ENCODE data around the gene MRC2. TPM values are rescaled to one million over a fixed set of nuclear protein-coding genes. Genes with fewer than 3 reads are reported as not detected.
"Not testable (repeated sequence)": the region's sequence is repeated elsewhere in the genome, so short reads cannot be mapped to it uniquely, and the experiment has no call there.

Gene MRC2
- total RNA-seq, 1 experiment from 2014 or later: 34.3 TPM

DNA sequence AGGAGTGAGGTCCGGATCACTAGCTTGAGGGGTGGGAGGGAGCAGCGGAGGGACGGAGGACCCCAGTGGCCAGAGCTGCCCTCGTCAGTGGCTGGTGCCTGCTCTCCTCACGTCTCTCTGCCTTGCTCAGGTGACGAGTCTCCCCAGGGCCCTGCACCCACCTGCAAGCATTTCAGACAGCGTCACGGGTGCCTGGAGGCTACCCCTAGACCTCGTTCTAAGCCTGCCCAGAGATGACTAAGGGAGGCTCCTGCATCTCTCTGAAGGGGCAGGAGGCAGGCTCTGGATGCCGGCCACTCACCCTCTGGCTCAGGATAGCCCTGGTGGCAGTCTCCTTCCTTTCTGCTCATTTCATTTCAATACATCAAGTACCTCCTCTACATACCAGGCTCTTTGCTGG is 68.8 kb downstream of the MRC2 start:
- BruUV-seq (replicated peaks): no TSS peak
- H3K4me1 ChIP-seq (ENCODE audit: insufficient read depth, low read length, poor library complexity, severe bottlenecking): no peaks in the 10 kb centered on the region
- no peaks in the 10 kb centered on the region for H3K27me3 ChIP-seq (replicated peaks; ENCODE audit: insufficient read depth, low read depth, low read length, poor library complexity)
- POLR2A ChIA-PET (ENCODE audit: low non-redundant PET): no interaction called here
- TF ChIP-seq, protein P1, sequence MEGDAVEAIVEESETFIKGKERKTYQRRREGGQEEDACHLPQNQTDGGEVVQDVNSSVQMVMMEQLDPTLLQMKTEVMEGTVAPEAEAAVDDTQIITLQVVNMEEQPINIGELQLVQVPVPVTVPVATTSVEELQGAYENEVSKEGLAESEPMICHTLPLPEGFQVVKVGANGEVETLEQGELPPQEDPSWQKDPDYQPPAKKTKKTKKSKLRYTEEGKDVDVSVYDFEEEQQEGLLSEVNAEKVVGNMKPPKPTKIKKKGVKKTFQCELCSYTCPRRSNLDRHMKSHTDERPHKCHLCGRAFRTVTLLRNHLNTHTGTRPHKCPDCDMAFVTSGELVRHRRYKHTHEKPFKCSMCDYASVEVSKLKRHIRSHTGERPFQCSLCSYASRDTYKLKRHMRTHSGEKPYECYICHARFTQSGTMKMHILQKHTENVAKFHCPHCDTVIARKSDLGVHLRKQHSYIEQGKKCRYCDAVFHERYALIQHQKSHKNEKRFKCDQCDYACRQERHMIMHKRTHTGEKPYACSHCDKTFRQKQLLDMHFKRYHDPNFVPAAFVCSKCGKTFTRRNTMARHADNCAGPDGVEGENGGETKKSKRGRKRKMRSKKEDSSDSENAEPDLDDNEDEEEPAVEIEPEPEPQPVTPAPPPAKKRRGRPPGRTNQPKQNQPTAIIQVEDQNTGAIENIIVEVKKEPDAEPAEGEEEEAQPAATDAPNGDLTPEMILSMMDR (conservative IDR thresholded peaks at IDR 0.05; ENCODE audit: low read depth, low read length): no peak
- no peak for TF ChIP-seq EZH2 (IDR thresholded peaks at IDR 0.05; ENCODE audit: borderline replicate concordance, low read depth, low read length, poor library complexity, severe bottlenecking)
- H3K36me3 ChIP-seq (ENCODE audit: insufficient read depth, low read length, poor library complexity, severe bottlenecking): no peaks in the 10 kb centered on the region
- CTCF ChIA-PET: no interaction called here
- H3K4me3 ChIP-seq (ENCODE audit: low read depth, low read length, poor library complexity, severe bottlenecking): no peak overlapping the region
- DNase-seq (ENCODE audit: low spot score): no peak
- no peak overlapping the region for H3K27ac ChIP-seq (ENCODE audit: low read depth, low read length, poor library complexity, severe bottlenecking)
- no peaks in the 10 kb centered on the region for H3K9me3 ChIP-seq (ENCODE audit: low read depth, low read length, poor library complexity, severe bottlenecking)
- intact Hi-C loops (cut with micrococcal nuclease; ENCODE audit: unreplicated experiment): loop anchor here (10.0 kb wide), 1 partner anchor 141 kb away; no protein-coding TSS in a partner anchor

DNA sequence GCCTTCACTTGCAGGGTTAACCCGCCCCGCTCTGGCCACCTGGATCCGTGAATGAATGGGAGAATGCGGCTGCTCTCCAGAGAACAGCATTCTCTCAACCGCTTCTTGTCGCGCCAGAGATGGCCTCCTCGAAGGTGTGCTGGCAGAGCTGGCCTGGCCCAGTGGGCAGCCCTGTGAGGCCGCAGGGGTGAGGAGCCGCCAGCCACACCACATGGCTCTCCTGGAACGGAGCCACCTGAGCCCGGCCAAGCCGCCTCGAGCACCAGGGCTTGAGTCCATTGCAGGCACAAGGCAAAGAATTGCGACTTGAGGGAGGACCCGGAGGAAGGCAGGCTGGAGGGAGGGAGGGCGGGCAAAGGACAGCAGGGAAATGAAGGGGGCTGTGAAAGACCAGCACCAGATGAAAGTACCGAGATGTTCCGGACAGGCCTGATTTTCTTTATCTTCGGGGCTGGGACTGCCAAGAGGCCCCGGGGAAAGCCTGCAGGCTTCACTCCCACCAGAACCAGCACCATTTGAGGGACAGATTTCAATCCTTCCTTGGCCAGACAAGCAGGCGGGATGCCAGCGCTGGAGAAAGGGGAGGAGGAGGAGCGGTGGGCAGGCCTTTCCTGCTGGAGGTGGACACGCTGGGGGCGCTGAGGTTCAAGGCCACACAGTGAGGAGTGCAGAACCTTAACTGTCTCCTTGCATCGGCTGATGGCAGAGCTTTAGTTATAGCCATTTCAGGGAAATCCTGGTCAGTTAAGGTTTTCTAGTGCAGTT is 69.4 kb downstream of the MRC2 start:
- Histone ChIP-seq H3K27ac (ENCODE audit: low read depth, low read length, poor library complexity, severe bottlenecking) (no peak overlapping the region), H3K36me3 (ENCODE audit: insufficient read depth, low read length, poor library complexity, severe bottlenecking) (no peaks in the 10 kb centered on the region), H3K4me3 (ENCODE audit: low read depth, low read length, poor library complexity, severe bottlenecking) (no peak overlapping the region), H3K27me3 (replicated peaks; ENCODE audit: insufficient read depth, low read depth, low read length, poor library complexity) (no peaks in the 10 kb centered on the region), H3K9me3 (ENCODE audit: low read depth, low read length, poor library complexity, severe bottlenecking) (no peaks in the 10 kb centered on the region), H3K4me1 (ENCODE audit: insufficient read depth, low read length, poor library complexity, severe bottlenecking) (no peaks in the 10 kb centered on the region)
- CTCF ChIA-PET: no interaction called here
- TF ChIP-seq, protein P1 (conservative IDR thresholded peaks at IDR 0.05; ENCODE audit: low read depth, low read length): no peak
- TF ChIP-seq EZH2 (IDR thresholded peaks at IDR 0.05; ENCODE audit: borderline replicate concordance, low read depth, low read length, poor library complexity, severe bottlenecking): no peak
- POLR2A ChIA-PET (ENCODE audit: low non-redundant PET): no interaction called here
- no TSS peak for BruUV-seq (replicated peaks)
- no peak for DNase-seq (ENCODE audit: low spot score)
- intact Hi-C loops (cut with micrococcal nuclease; ENCODE audit: unreplicated experiment): loop anchor here (10.0 kb wide), 1 partner anchor 142 kb away; no protein-coding TSS in a partner anchor

DNA sequence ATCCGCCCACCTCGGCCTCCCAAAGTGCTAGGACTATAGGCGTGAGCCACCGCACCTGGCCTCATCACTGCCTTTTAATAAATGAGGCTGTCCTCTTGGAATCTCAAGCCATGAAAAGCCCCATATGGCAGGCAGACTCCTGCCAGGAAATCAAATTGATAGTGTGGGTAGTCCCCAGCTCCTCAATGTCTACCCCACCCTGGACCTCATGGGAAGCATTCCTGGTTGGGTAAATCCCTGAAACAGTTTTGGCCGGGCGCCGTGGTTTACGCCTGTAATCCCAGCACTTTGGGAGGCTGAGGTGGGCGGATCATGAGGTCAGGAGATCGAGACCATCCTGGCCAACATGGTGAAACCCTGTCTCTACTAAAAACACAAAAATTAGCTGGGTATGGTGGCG is 71.0 kb downstream of the MRC2 start:
- H3K27ac ChIP-seq (ENCODE audit: low read depth, low read length, poor library complexity, severe bottlenecking); H3K9me3 ChIP-seq (ENCODE audit: low read depth, low read length, poor library complexity, severe bottlenecking); POLR2A ChIA-PET (ENCODE audit: low non-redundant PET); H3K27me3 ChIP-seq (replicated peaks; ENCODE audit: insufficient read depth, low read depth, low read length, poor library complexity); DNase-seq (ENCODE audit: low spot score); CTCF ChIA-PET; BruUV-seq (replicated peaks); H3K36me3 ChIP-seq (ENCODE audit: insufficient read depth, low read length, poor library complexity, severe bottlenecking); H3K4me3 ChIP-seq (ENCODE audit: low read depth, low read length, poor library complexity, severe bottlenecking); H3K4me1 ChIP-seq (ENCODE audit: insufficient read depth, low read length, poor library complexity, severe bottlenecking): not testable (repeated sequence)
- intact Hi-C loops (cut with micrococcal nuclease; ENCODE audit: unreplicated experiment): loop anchor here (10.0 kb wide), 1 partner anchor 144 kb away; no protein-coding TSS in a partner anchor
